ENCODE results near the gene SLC25A27.

Gene SLC25A27

GRCh38 chr6:46719099-46719498, 66.3 kb downstream of the SLC25A27 start:
- TF ChIP-seq SIN3A (IDR thresholded peaks at IDR 0.05; ENCODE audit: borderline replicate concordance, insufficient read depth, low read length) (no peak), TAF1 (IDR thresholded peaks at IDR 0.05; ENCODE audit: borderline replicate concordance, insufficient read depth, low read length) (no peak), POLR2AphosphoS5 (IDR thresholded peaks at IDR 0.05; ENCODE audit: low read depth, low read length) (no peak), FOXP2 (optimal IDR thresholded peaks at IDR 0.05; ENCODE audit: borderline replicate concordance, extremely low read depth, extremely low read length, insufficient read depth) (no peak)
- TF ChIP-seq, protein P1, sequence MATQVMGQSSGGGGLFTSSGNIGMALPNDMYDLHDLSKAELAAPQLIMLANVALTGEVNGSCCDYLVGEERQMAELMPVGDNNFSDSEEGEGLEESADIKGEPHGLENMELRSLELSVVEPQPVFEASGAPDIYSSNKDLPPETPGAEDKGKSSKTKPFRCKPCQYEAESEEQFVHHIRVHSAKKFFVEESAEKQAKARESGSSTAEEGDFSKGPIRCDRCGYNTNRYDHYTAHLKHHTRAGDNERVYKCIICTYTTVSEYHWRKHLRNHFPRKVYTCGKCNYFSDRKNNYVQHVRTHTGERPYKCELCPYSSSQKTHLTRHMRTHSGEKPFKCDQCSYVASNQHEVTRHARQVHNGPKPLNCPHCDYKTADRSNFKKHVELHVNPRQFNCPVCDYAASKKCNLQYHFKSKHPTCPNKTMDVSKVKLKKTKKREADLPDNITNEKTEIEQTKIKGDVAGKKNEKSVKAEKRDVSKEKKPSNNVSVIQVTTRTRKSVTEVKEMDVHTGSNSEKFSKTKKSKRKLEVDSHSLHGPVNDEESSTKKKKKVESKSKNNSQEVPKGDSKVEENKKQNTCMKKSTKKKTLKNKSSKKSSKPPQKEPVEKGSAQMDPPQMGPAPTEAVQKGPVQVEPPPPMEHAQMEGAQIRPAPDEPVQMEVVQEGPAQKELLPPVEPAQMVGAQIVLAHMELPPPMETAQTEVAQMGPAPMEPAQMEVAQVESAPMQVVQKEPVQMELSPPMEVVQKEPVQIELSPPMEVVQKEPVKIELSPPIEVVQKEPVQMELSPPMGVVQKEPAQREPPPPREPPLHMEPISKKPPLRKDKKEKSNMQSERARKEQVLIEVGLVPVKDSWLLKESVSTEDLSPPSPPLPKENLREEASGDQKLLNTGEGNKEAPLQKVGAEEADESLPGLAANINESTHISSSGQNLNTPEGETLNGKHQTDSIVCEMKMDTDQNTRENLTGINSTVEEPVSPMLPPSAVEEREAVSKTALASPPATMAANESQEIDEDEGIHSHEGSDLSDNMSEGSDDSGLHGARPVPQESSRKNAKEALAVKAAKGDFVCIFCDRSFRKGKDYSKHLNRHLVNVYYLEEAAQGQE (IDR thresholded peaks at IDR 0.05; ENCODE audit: insufficient read depth in 1 of 2, low read depth in 2 of 2, low read length in 2 of 2), result no peak

GRCh38 chr6:46720401-46720800, 67.6 kb downstream of the SLC25A27 start:
- TF ChIP-seq TAF1 (IDR thresholded peaks at IDR 0.05; ENCODE audit: borderline replicate concordance, insufficient read depth, low read length), result no peak
- TF ChIP-seq, protein P1 (IDR thresholded peaks at IDR 0.05; ENCODE audit: insufficient read depth in 1 of 2, low read depth in 2 of 2, low read length in 2 of 2), result no peak
- TF ChIP-seq FOXP2 (optimal IDR thresholded peaks at IDR 0.05; ENCODE audit: borderline replicate concordance, extremely low read depth, extremely low read length, insufficient read depth), result no peak
- TF ChIP-seq POLR2AphosphoS5 (IDR thresholded peaks at IDR 0.05; ENCODE audit: low read depth, low read length), result no peak
- no peak for TF ChIP-seq SIN3A (IDR thresholded peaks at IDR 0.05; ENCODE audit: borderline replicate concordance, insufficient read depth, low read length)

Data from PFSK-1 (cell line).